Endodermal cell (in vitro differentiated cells): ENCODE results near the gene LRP8. TPM values are rescaled to one million over a fixed set of nuclear protein-coding genes. Genes with fewer than 3 reads are reported as not detected.
"Not testable (repeated sequence)": the region's sequence is repeated elsewhere in the genome, so short reads cannot be mapped to it uniquely, and the experiment has no call there.

Source experiments
- DNase-seq: peaks from one replicate; pipeline ENCODE4 v3.0.0-alpha.2; 2017
- H3K27ac ChIP-seq: 2 replicates; pipeline ENCODE4 v1.5.1; 2013; ENCODE audit warnings: mild to moderate bottlenecking, low read depth, low read length, moderate library complexity
- H3K27me3 ChIP-seq: 2 replicates; pipeline ENCODE4 v1.6.1; 2013; ENCODE audit warnings: mild to moderate bottlenecking, low read length, moderate library complexity; ENCODE audit not compliant: insufficient read depth, control insufficient read depth, poor library complexity, severe bottlenecking
- H3K36me3 ChIP-seq: 2 replicates; pipeline ENCODE4 v1.7.0; 2013; ENCODE audit warnings: mild to moderate bottlenecking, low read length, moderate library complexity; ENCODE audit not compliant: control insufficient read depth, insufficient read depth
- H3K4me1 ChIP-seq: one replicate; pipeline ENCODE4 v1.7.0; 2013; ENCODE audit warnings: low read length; ENCODE audit not compliant: control insufficient read depth, insufficient read depth
- H3K4me3 ChIP-seq: 2 replicates; pipeline ENCODE4 v1.5.1; 2013; ENCODE audit warnings: mild to moderate bottlenecking, low read length, moderate library complexity
- H3K9ac ChIP-seq: 2 replicates; pipeline ENCODE4 v1.6.1; 2013; ENCODE audit warnings: mild to moderate bottlenecking, low read length, moderate library complexity; ENCODE audit not compliant: poor library complexity, severe bottlenecking; ENCODE audit errors: extremely low read depth
- H3K9me3 ChIP-seq: 2 replicates; pipeline ENCODE4 v1.6.1; 2013; ENCODE audit warnings: mild to moderate bottlenecking, low read length, moderate library complexity; ENCODE audit not compliant: control insufficient read depth
- H3K27ac Mint-ChIP-seq: 2 replicates; pipeline ENCODE4 v1.8.0; 2020; ENCODE audit warnings: mixed read lengths
- H3K27me3 Mint-ChIP-seq: 2 replicates; pipeline ENCODE4 v1.8.0; 2021; ENCODE audit warnings: mild to moderate bottlenecking, mixed read lengths; ENCODE audit not compliant: insufficient read depth
- H3K36me3 Mint-ChIP-seq: 2 replicates; pipeline ENCODE4 v1.8.0; 2020; ENCODE audit warnings: low read depth, mixed read lengths
- H3K4me1 Mint-ChIP-seq: 2 replicates; pipeline ENCODE4 v1.8.0; 2020; ENCODE audit warnings: mixed read lengths
- H3K4me3 Mint-ChIP-seq: 2 replicates; pipeline ENCODE4 v1.8.0; 2020; ENCODE audit warnings: mild to moderate bottlenecking, moderate library complexity, mixed read lengths
- H3K9me3 Mint-ChIP-seq: 2 replicates; pipeline ENCODE4 v1.8.0; 2020; ENCODE audit warnings: mild to moderate bottlenecking, mixed read lengths
- CTCF ChIP-seq: fragments of 200-600 bp; sonication (generic); conservative IDR thresholded peaks from 2 replicates; pipeline ENCODE4 v1.5.0; 2021; ENCODE audit warnings: antibody characterized with exemption, mild to moderate bottlenecking
- WGBS, 2 experiments: methylation state at CpG; one replicate each; pipeline versions ENCODE4 v1.1.5 to v1.1.7; 2013; ENCODE audit warnings: missing lambda C conversion rate in 2 of 2, mixed read lengths in 1 of 2; ENCODE audit not compliant: insufficient coverage in 1 of 2, insufficient read length in 1 of 2; 5-methylcytosine and 5-hydroxymethylcytosine counted together
- total RNA-seq, 2 donors: library from RNA; stranded (reverse); fragmentation: NEBNext Ultra II Directional in 1 of 2; extraction: Animal tissue kit (Norgen Biotek cat#: 25700) in 1 of 2; gene quantifications; 2 replicates in 1 of 2; 3 replicates in 1 of 2; pipeline ENCODE4 v1.2.1, GENCODE V29; 2021

LRP8 gene
- total RNA-seq, 2 donors from 2014 or later = 29.1 to 39.6 TPM

GRCh38 chr1:53206735-53207379, 121.0 kb downstream of the LRP8 start:
- H3K9ac ChIP-seq = no peak overlapping the region

GRCh38 chr1:53206083-53206685, 121.7 kb downstream of the LRP8 start:
- H3K36me3 ChIP-seq = peaks cover 91% of the 10 kb centered on the region
- H3K27me3 ChIP-seq, H3K4me3 Mint-ChIP-seq, H3K4me1 Mint-ChIP-seq, DNase-seq, H3K27ac Mint-ChIP-seq, H3K9ac ChIP-seq, H3K27ac ChIP-seq, H3K4me1 ChIP-seq, H3K27me3 Mint-ChIP-seq: not testable (repeated sequence)
- H3K9me3 ChIP-seq = peaks cover 43% of the 10 kb centered on the region
- H3K4me3 ChIP-seq = peak overlapping the region; percentile 54
- WGBS, 2 experiments = 90 to 94% methylated on average over 3 of the region's 3 CpGs
- H3K36me3 Mint-ChIP-seq = peaks cover 97% of the 10 kb centered on the region
- H3K9me3 Mint-ChIP-seq = peaks cover 51% of the 10 kb centered on the region

More at GRCh38 chr1:53206735-53207379, 121.0 kb downstream of the LRP8 start:
- H3K4me3 Mint-ChIP-seq = no peak overlapping the region
- Histone ChIP-seq H3K4me3 (peak overlapping the region; percentile 54), H3K36me3 (peaks cover 93% of the 10 kb centered on the region), H3K27me3 (no peaks in the 10 kb centered on the region), H3K27ac (no peak overlapping the region), H3K9me3 (peaks cover 43% of the 10 kb centered on the region), H3K4me1 (no peaks in the 10 kb centered on the region)
- H3K9me3 Mint-ChIP-seq = peaks cover 51% of the 10 kb centered on the region
- H3K27me3 Mint-ChIP-seq = no peaks in the 10 kb centered on the region
- TF ChIP-seq CTCF = no peak
- H3K36me3 Mint-ChIP-seq = peaks cover 100% of the 10 kb centered on the region
- no peak overlapping the region for H3K27ac Mint-ChIP-seq
- H3K4me1 Mint-ChIP-seq = no peaks in the 10 kb centered on the region
- 100% methylated on average over 1 of the region's 1 CpG; no CpG with 5 or more reads in 1 of the 2 experiments for WGBS, 2 experiments
- no peak for DNase-seq

- peaks cover 43% of the 10 kb centered on the region for H3K9me3 ChIP-seq
- peaks cover 93% of the 10 kb centered on the region for H3K36me3 Mint-ChIP-seq
- not testable (repeated sequence) for H3K4me1 Mint-ChIP-seq, H3K9ac ChIP-seq, H3K27me3 ChIP-seq, H3K27ac ChIP-seq, H3K4me3 Mint-ChIP-seq, DNase-seq, H3K27ac Mint-ChIP-seq, H3K4me3 ChIP-seq, H3K4me1 ChIP-seq, H3K27me3 Mint-ChIP-seq
- 98% methylated on average over 1 of the region's 1 CpG; no CpG with 5 or more reads in 1 of the 2 experiments for WGBS, 2 experiments
- H3K9me3 Mint-ChIP-seq = peaks cover 51% of the 10 kb centered on the region
- H3K36me3 ChIP-seq = peaks cover 91% of the 10 kb centered on the region
These were observed 122.4 kb downstream of the LRP8 start for GRCh38 chr1:53205496-53205895.

GRCh38 chr1:53203466-53203865, 124.4 kb downstream of the LRP8 start:
- Mint-ChIP-seq H3K4me3 (no peak overlapping the region), H3K36me3 (peaks cover 73% of the 10 kb centered on the region), H3K27ac (no peak overlapping the region), H3K4me1 (no peaks in the 10 kb centered on the region), H3K27me3 (no peaks in the 10 kb centered on the region), H3K9me3 (peaks cover 51% of the 10 kb centered on the region)
- Histone ChIP-seq H3K9me3 (peaks cover 43% of the 10 kb centered on the region), H3K27ac (no peak overlapping the region), H3K9ac (no peak overlapping the region), H3K4me3 (no peak overlapping the region), H3K27me3 (no peaks in the 10 kb centered on the region), H3K4me1 (no peaks in the 10 kb centered on the region), H3K36me3 (peaks cover 71% of the 10 kb centered on the region)
- WGBS, 2 experiments = 94% methylated on average over 2 to 3 of the region's 3 CpGs
- TF ChIP-seq CTCF = no peak
- DNase-seq = no peak
